Adipocyte (in vitro differentiated cells): ENCODE data around the gene SAMD11.

Experiments
- DNase-seq: peaks from one replicate; pipeline ENCODE4 v3.0.0-alpha.2; 2015; ENCODE audit warnings: low read depth
- H3K27me3 ChIP-seq: replicated peaks from 2 replicates; pipeline ENCODE4 v1.7.0; 2013; ENCODE audit warnings: mild to moderate bottlenecking, low read length, moderate library complexity; ENCODE audit not compliant: control insufficient read depth, insufficient read depth
- H3K36me3 ChIP-seq: 2 replicates; pipeline ENCODE4 v1.7.0; 2013; ENCODE audit warnings: low read length, mild to moderate bottlenecking, moderate library complexity; ENCODE audit not compliant: control insufficient read depth, insufficient read depth, severe bottlenecking
- H3K4me1 ChIP-seq: 2 replicates; pipeline ENCODE4 v1.7.0; 2013; ENCODE audit warnings: mild to moderate bottlenecking, low read length, moderate library complexity; ENCODE audit not compliant: control insufficient read depth, insufficient read depth
- H3K4me3 ChIP-seq: 2 replicates; pipeline ENCODE4 v1.7.0; 2013; ENCODE audit warnings: mild to moderate bottlenecking, low read length, moderate library complexity
- H3K9ac ChIP-seq: 2 replicates; pipeline ENCODE4 v1.7.0; 2013; ENCODE audit warnings: mild to moderate bottlenecking, low read length, moderate library complexity
- H3K9me3 ChIP-seq: 2 replicates; pipeline ENCODE4 v1.7.0; 2013; ENCODE audit warnings: mild to moderate bottlenecking, low read length, moderate library complexity; ENCODE audit not compliant: control insufficient read depth

The SAMD11 gene

DNA sequence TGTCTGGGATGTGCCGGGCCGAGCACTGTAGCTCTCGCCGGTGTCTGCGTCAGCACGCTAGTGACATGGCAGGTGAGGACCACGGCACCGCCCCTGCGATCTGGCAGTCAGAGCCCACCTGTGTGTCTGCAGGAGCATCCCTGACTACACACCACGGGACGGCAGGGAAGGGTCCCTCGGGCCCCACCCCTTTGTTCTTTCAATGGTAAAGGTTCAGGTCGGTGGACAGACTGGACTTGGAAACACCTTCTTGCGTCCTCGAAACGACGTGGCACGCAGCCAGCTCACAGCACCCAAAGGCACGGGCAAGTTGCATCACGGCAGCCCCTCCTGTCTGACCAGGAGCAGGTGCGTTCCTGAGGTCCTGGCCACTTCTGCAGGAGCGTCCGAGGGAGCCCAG lies 3.7 kb upstream of the SAMD11 start:
- no peak overlapping the region for H3K4me3 ChIP-seq
- peaks cover 44% of the 10 kb centered on the region for H3K4me1 ChIP-seq
- no peaks in the 10 kb centered on the region for H3K27me3 ChIP-seq
- H3K9ac ChIP-seq: no peak overlapping the region
- no peak for DNase-seq
- no peaks in the 10 kb centered on the region for H3K9me3 ChIP-seq
- H3K36me3 ChIP-seq: no peaks in the 10 kb centered on the region

DNA sequence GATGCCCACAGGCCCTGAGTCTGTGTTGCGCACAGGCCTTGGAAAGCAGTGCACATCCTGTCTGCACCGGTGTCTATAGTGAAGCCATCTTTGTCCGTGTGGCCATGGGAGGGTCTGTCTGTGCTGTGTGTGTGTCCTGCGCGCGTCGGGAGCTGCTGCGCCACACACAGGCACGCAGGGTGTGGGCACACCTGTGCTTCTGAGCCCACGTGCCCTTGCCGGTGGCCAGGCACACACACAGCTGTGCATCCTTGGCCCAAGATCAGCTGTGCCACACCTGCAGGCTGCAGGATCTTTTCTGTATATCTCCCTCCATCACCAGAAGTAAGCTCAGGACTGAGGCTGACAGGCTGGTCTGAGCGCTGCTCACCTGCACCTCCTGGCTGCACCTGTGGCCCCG lies 3.2 kb upstream of the SAMD11 start:
- peaks cover 44% of the 10 kb centered on the region for H3K4me1 ChIP-seq
- H3K9me3 ChIP-seq: no peaks in the 10 kb centered on the region
- H3K27me3 ChIP-seq: no peaks in the 10 kb centered on the region
- no peak for DNase-seq
- no peaks in the 10 kb centered on the region for H3K36me3 ChIP-seq
- no peak overlapping the region for H3K4me3 ChIP-seq
- no peak overlapping the region for H3K9ac ChIP-seq

- Histone ChIP-seq H3K4me3 (peak overlapping the region; percentile 27), H3K9ac (peak overlapping the region; percentile 43), H3K27me3 (no peaks in the 10 kb centered on the region), H3K36me3 (no peaks in the 10 kb centered on the region), H3K4me1 (peaks cover 44% of the 10 kb centered on the region), H3K9me3 (no peaks in the 10 kb centered on the region)
- DNase-seq: peak; percentile 94
Measured at GRCh38 chr1:921011-921837, 2.5 kb upstream of the SAMD11 start.

- Histone ChIP-seq H3K4me3 (peak overlapping the region; percentile 76), H3K9me3 (no peaks in the 10 kb centered on the region), H3K27me3 (no peaks in the 10 kb centered on the region), H3K36me3 (no peaks in the 10 kb centered on the region), H3K9ac (peak overlapping the region; percentile 80), H3K4me1 (peaks cover 33% of the 10 kb centered on the region)
- no peak for DNase-seq
Measured at GRCh38 chr1:923991-924655, 400 bp downstream of the SAMD11 start.

DNA sequence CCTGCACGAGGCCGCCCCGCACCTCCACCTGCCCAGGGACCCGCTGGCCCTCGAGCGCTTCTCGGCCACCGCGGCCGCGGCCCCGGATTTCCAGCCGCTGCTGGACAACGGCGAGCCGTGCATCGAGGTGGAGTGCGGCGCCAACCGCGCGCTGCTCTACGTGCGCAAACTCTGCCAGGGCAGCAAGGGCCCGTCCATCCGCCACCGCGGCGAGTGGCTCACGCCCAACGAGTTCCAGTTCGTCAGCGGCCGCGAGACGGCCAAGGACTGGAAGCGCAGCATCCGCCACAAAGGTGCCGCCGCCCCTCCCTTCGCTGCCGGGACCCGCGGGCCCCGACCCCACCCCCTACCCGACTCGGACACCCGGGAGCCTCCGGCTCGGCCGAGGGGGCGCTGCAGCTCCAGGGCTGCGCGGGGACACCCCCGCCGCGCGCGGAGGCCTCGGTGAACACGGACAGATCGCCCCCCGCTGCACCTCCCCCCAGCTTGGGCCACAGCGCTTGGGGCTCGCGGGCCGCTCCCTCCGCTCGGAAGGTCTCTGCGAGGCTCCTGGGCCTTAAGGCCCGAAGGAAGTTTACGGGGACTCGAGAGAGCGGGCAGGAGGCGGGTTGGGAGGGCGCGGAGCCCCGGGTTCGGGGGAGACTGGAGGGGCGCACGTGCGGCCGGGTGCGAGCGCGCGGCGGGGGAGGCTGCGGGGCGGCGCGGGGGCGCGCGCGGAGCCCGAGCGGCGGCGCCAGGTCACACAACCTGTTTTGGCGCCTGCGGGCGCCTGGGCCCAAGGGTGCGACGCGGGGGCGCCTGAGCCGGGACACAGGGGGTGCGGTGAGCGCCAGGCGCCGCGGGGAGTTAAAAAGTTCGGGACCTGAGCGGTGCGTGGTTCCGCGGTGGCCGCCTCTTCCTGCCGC lies 1.2 kb downstream of the SAMD11 start:
- H3K4me3 ChIP-seq: peak overlapping the region; percentile 76
- peak overlapping the region; percentile 80 for H3K9ac ChIP-seq
- H3K4me1 ChIP-seq: peaks cover 33% of the 10 kb centered on the region
- H3K9me3 ChIP-seq: no peaks in the 10 kb centered on the region
- H3K36me3 ChIP-seq: no peaks in the 10 kb centered on the region
- DNase-seq: peak; percentile 67
- H3K27me3 ChIP-seq: no peaks in the 10 kb centered on the region

DNA sequence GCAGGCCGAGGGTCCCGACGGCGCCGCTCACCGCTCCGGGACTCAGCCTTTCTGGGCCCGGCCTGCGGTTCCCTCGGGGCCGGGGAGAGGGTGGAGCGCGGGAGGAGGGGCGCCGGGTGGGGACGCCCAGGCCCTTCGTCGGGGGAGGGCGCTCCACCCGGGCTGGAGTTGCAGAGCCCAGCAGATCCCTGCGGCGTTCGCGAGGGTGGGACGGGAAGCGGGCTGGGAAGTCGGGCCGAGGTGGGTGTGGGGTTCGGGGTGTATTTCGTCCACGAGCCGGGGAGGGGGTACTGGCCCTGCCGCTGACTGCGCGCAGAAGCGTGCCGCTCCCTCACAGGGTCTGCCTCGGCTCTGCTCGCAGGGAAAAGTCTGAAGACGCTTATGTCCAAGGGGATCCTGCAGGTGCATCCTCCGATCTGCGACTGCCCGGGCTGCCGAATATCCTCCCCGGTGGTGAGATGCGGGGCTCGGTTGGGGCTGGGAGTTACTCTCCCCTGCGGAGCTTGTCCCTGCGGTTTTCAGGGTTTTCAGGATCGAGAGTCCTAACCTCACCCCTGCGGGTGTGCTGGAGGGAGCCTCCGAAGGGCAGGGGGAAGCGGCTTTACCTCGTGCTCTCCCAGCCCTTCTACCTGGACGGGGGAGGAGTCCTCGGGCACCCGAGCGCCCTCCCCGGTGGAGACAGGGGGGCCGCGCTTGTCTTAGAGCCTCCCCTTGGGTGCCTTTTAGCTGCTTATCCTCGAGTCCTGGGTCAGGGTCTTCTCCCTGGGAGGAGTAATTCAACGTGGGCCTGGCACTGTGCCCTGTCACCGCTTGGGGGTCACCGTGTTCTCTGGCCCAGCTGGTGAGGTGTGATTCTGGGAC lies 2.1 kb downstream of the SAMD11 start:
- H3K36me3 ChIP-seq: no peaks in the 10 kb centered on the region
- peak overlapping the region; percentile 80 for H3K9ac ChIP-seq
- H3K4me3 ChIP-seq: peak overlapping the region; percentile 76
- H3K27me3 ChIP-seq: no peaks in the 10 kb centered on the region
- H3K4me1 ChIP-seq: peaks cover 29% of the 10 kb centered on the region
- DNase-seq: peak; percentile 80
- no peaks in the 10 kb centered on the region for H3K9me3 ChIP-seq

DNA sequence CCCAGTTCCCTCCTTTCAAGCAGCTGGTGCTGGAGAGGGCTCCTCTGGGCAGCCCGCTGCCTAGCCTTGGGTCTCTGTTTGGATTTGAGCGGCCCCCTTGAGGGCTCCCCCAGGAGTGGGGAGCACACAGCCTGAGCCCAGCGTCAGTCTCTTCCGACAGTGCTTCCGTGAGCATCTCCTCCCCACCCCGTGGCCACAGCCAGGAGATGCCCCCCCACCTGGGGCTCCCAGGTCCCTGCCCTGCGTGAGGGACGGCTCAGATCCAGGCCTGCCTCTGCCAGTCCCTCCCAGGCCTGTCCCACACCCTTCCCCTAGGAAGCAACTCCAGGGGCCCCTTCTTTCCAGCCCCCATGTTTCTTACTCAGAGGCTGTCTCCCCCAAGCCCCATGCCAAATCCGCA lies 3.5 kb downstream of the SAMD11 start:
- Histone ChIP-seq H3K4me3 (no peak overlapping the region), H3K4me1 (peaks cover 21% of the 10 kb centered on the region), H3K36me3 (no peaks in the 10 kb centered on the region), H3K9ac (no peak overlapping the region), H3K9me3 (no peaks in the 10 kb centered on the region), H3K27me3 (no peaks in the 10 kb centered on the region)
- no peak for DNase-seq

- Histone ChIP-seq H3K9ac (no peak overlapping the region), H3K4me1 (peaks cover 19% of the 10 kb centered on the region), H3K4me3 (no peak overlapping the region), H3K36me3 (no peaks in the 10 kb centered on the region), H3K9me3 (no peaks in the 10 kb centered on the region), H3K27me3 (no peaks in the 10 kb centered on the region)
- no peak for DNase-seq
Measured at GRCh38 chr1:927748-928147, 4.0 kb downstream of the SAMD11 start.

DNA sequence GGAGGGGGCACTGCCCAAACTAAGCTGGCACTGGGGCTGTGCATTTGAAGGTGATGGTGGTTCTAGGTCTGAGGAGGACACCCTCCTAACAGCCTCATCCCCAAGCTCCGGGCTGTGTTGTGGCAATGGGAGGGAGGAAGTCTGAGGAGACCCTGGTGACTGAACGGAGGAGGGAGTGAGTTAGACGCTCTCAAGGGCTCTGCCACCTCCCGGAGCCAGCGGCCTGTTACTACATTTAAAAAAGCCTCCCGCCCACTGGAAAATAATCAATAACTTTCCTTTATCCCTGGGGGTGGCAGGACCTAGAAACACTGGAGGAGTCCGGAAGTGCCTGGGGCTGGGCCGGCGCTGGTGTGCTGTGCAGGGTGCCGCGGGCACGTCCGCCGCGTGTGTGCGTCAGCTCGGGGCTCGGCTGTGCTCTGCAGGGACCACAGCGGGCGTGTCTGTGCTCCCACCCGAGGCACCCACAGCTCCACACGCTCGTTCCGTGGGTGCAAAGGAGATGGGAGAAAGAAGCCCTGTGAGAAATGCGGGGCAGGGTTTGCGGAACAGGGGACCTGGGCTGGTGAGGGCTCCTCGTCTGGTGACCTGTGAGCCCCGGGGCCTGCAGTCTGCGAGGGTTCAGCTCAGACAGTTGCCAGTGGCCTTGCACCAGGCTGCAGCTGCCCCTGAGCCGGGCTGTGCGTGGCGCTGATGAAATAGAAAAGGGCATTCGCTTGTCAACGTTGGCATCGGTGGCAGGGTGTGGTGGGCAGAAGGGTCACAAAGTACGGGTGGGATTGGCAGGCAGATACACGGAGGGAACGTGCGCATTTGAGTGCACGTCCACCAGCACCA lies 5.3 kb downstream of the SAMD11 start:
- Histone ChIP-seq H3K4me1 (peaks cover 12% of the 10 kb centered on the region), H3K36me3 (no peaks in the 10 kb centered on the region), H3K4me3 (no peak overlapping the region), H3K9me3 (no peaks in the 10 kb centered on the region), H3K27me3 (no peaks in the 10 kb centered on the region), H3K9ac (no peak overlapping the region)
- no peak for DNase-seq
